Heart right ventricle (tissue), 16 donors: ENCODE measurements around the gene PLEKHA7. TPM values are rescaled to one million over a fixed set of nuclear protein-coding genes. Genes with fewer than 3 reads are reported as not detected.

Source experiments
- ATAC-seq, 8 donors: fragments of 200-7000 bp; cut with Tn5 transposase; one replicate each; pipeline ENCODE4 v1.9.1; 2020; ENCODE audit warnings: mild to moderate bottlenecking in 8 of 8, moderate library complexity in 8 of 8, moderate number of reproducible peaks in 1 of 8
- DNase-seq, 2 donors: peaks; one replicate each; pipeline ENCODE4 v3.0.0-alpha.2; 2020
- H3K27ac ChIP-seq, 10 donors: fragments of 200-600 bp; sonication (generic) in 2 of 10; one replicate each; pipeline versions ENCODE4 v1.5.0 to v1.8.0; 2020 to 2022; ENCODE audit warnings: mild to moderate bottlenecking in 3 of 10
- H3K27me3 ChIP-seq, 7 donors: fragments of 200-600 bp; one replicate each; pipeline ENCODE4 v1.8.0; 2021 to 2022; ENCODE audit warnings: mild to moderate bottlenecking in 2 of 7
- H3K36me3 ChIP-seq, 9 donors: fragments of 200-600 bp; sonication (generic) in 1 of 9; one replicate each; pipeline versions ENCODE4 v1.5.0 to v1.8.0; 2020 to 2022; ENCODE audit warnings: mild to moderate bottlenecking in 2 of 9
- H3K4me1 ChIP-seq, 9 donors: fragments of 200-600 bp; sonication (generic) in 1 of 9; one replicate each; pipeline versions ENCODE4 v1.5.0 to v1.8.0; 2020 to 2022; ENCODE audit warnings: mild to moderate bottlenecking in 4 of 9
- H3K4me3 ChIP-seq, 10 donors: fragments of 200-600 bp; sonication (generic) in 2 of 10; one replicate each; pipeline versions ENCODE4 v1.5.0 to v1.8.0; 2020 to 2022; ENCODE audit warnings: mild to moderate bottlenecking in 7 of 10, moderate library complexity in 2 of 10
- H3K9me3 ChIP-seq, 11 donors: fragments of 200-600 bp in 10 of 11; sonication (generic) in 2 of 11; one replicate each; pipeline versions ENCODE4 v1.5.0 to v1.8.0; 2013 to 2022; ENCODE audit warnings: mild to moderate bottlenecking in 2 of 11, control low read depth in 1 of 11, moderate library complexity in 1 of 11
- WGBS, 2 donors: extraction: QIAGEN DNeasy Blood & Tissue Kit; methylation state at CpG; one replicate each; pipeline ENCODE4 v1.1.7; 2013; ENCODE audit warnings: inconsistent platforms in 1 of 2; 5-methylcytosine and 5-hydroxymethylcytosine counted together
- intact Hi-C, 10 donors: fragments of 100-400 bp; cut with DNase I; formaldehyde crosslinking; loops; one replicate each; pipeline versions ENCODE4 v1.11.1 to v1.14.2; 2022
- polyA plus RNA-seq, 2 donors: library from polyadenylated mRNA; stranded (reverse); fragments of 200-250 nt; gene quantifications; one replicate each; pipeline ENCODE4 v1.2.3, GENCODE V29; 2013
- total RNA-seq, 10 donors: library from RNA; stranded (reverse); fragmentation: NEBNext Ultra II Directional in 3 of 10; extraction: Animal tissue kit (Norgen Biotek cat#: 25700) in 3 of 10; gene quantifications; one replicate each; pipeline versions ENCODE4 v1.2.1 to v1.2.4, GENCODE V29; 2021 to 2023
- TF ChIP-seq, protein P1 (sequence below), 9 donors: fragments of 200-600 bp; sonication (generic) in 2 of 9; IDR thresholded peaks; one replicate each; pipeline versions ENCODE4 v1.5.0 to v1.8.0; 2021 to 2022; ENCODE audit warnings: antibody characterized with exemption in 9 of 9, mild to moderate bottlenecking in 5 of 9, moderate library complexity in 1 of 9
- donor health status: Arrhythmogenic right ventricular cardiomyopathy.
- donor health status: ischemic (EF 13 %, LVEDD 7.1; RV severe dilation, severe dysfunction).
- donor health status: healthy with polysubstance abuse.
- donor health status: DM: no; HTN: yes; CAD: no.
- donor health status: DM: no; HTN: no; CAD: no.
- donor health status: ischemic (EF 25% LVEDD 6.9; RV normal size, moderate dysfunction).
- donor health status: ischemic (EF 25% LVEDD 5.7; RV mildly dilated, moderate dysfunction).
- donor health status: healthy.
- donor health status: DM: yes; HTN: yes; CAD: no.
- donor health status: Ischemic cardiomyopathy.
- donor health status: ischemic (EF 35%, LVEDD 5.7; RV mildly dilated, moderate dysfunction).
- donor health status: nonischemic (EF 11% LVEDD 7.7; RV severe dilation, severe dysfunction).
- donor health status: DM: yes; HTN: yes; CAD: no.
- donor health status: PGD.
- donor health status: ischemic (EF 29% LVEDD 5.4; RV normal size, mild dysfunction).
- donor health status: nonischemic (EF 23%, LVEDD 6.1; RV moderate dilation, normal function).

The PLEKHA7 gene
- total and polyA plus RNA-seq, 12 donors, result 15.3 to 46.9 (median 24.0) TPM

DNA sequence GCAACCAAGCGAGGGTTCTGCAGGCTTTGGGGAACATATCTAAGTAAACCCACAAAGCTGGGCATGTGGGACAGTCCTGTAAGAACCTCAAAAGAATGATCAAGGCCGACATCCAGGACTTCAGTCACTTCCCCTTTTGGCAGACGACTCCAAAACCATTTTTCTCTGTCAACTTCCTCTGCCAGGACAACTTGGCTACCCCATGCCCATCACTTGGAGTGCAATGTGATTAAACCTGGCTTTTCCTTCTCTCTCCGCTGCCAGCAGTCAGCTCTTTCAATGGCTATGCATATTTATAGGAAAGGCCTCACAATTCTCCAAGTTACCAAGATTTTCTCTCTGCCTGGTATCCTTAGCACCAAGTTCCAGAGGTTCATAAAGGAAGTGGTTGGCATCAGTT is 196.9 kb downstream of the PLEKHA7 start:
- TF ChIP-seq, protein P1, sequence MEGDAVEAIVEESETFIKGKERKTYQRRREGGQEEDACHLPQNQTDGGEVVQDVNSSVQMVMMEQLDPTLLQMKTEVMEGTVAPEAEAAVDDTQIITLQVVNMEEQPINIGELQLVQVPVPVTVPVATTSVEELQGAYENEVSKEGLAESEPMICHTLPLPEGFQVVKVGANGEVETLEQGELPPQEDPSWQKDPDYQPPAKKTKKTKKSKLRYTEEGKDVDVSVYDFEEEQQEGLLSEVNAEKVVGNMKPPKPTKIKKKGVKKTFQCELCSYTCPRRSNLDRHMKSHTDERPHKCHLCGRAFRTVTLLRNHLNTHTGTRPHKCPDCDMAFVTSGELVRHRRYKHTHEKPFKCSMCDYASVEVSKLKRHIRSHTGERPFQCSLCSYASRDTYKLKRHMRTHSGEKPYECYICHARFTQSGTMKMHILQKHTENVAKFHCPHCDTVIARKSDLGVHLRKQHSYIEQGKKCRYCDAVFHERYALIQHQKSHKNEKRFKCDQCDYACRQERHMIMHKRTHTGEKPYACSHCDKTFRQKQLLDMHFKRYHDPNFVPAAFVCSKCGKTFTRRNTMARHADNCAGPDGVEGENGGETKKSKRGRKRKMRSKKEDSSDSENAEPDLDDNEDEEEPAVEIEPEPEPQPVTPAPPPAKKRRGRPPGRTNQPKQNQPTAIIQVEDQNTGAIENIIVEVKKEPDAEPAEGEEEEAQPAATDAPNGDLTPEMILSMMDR (IDR thresholded peaks at IDR 0.05), result no peak
- H3K4me1 ChIP-seq, result peaks cover 0 to 82% (median 73%) of the 10 kb centered on the region in 9 donors
- ATAC-seq, result peak in 3 of 8 donors; percentile 6 to 27 (median 25)
- peaks cover 0 to 30% (median 0%) of the 10 kb centered on the region in 9 donors for H3K36me3 ChIP-seq
- peak overlapping the region in 2 of 10 donors; percentile 40 to 69 for H3K27ac ChIP-seq
- H3K4me3 ChIP-seq, result no peak overlapping the region
- intact Hi-C loops, result loop anchor here in 7 of 10 donors (1.0 to 10.0 kb wide), 5 partner anchors 57 to 247 kb away; no protein-coding TSS in a partner anchor
- H3K27me3 ChIP-seq, result no peaks in the 10 kb centered on the region
- no peaks in the 10 kb centered on the region for H3K9me3 ChIP-seq
- WGBS, 2 donors, result 50 to 57% methylated on average over 4 of the region's 4 CpGs
- no peak for DNase-seq

- Histone ChIP-seq H3K36me3 (peaks cover 0 to 30% (median 0%) of the 10 kb centered on the region in 9 donors), H3K9me3 (no peaks in the 10 kb centered on the region), H3K4me3 (no peak overlapping the region), H3K4me1 (peaks cover 0 to 85% (median 73%) of the 10 kb centered on the region in 9 donors), H3K27me3 (no peaks in the 10 kb centered on the region), H3K27ac (peak overlapping the region in 1 of 10 donors; percentile 80)
- TF ChIP-seq, protein P1 (IDR thresholded peaks at IDR 0.05), result no peak
- ATAC-seq (peak in 1 of 8 donors; percentile 15), DNase-seq (no peak)
- intact Hi-C loops, result loop anchor here in 7 of 10 donors (1.0 to 10.0 kb wide), 5 partner anchors 58 to 248 kb away; no protein-coding TSS in a partner anchor
- 92 to 93% methylated on average over 32 of the region's 32 CpGs for WGBS, 2 donors
Observed at GRCh38 chr11:16816358-16817270, 197.6 kb downstream of the PLEKHA7 start.

DNA sequence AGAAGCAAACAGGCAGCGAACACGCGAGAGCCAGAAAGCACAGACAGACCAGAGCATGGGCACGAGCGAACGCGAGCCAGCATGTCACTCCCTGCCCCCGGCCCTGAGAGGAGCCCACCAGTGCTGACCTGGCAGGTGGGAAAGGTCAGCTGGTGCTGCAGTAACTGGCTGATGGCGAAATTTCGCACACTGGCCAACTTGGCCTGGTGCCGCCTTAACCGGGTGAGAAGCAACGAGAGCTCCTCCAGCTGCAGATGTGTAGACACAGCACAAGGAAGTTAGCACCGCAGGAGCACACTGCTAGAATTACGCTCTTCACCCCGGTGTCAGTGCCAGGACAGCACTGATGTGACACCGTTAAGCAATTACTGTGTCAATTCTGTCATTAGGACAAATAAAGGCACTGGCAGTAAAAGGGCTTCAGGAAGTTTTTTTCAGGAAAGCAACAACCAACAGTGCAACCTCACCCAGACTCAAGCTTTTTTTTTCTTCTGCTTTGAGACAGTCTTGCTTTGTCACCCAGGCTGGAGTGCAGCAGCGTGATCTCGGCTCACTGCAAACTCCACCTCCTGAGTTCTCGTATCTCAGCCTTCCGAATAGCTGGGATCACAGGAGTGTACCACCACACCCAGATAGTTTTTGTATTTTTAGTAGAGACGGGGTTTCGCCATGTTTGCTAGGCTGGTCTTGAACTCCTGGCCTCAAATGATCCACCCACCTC is 199.0 kb downstream of the PLEKHA7 start:
- WGBS, 2 donors, result 53 to 55% methylated on average over 23 of the region's 23 CpGs
- H3K4me3 ChIP-seq, result no peak overlapping the region
- H3K4me1 ChIP-seq, result peaks cover 4 to 85% (median 71%) of the 10 kb centered on the region in 9 donors
- H3K27ac ChIP-seq, result peak overlapping the region in 4 of 10 donors; percentile 13 to 80 (median 44)
- DNase-seq, result peak; percentile 48 to 79
- H3K9me3 ChIP-seq, result no peaks in the 10 kb centered on the region
- no peaks in the 10 kb centered on the region for H3K27me3 ChIP-seq
- H3K36me3 ChIP-seq, result peaks cover 0 to 30% (median 0%) of the 10 kb centered on the region in 9 donors
- peak; percentile 24 to 79 (median 50) for ATAC-seq
- TF ChIP-seq, protein P1 (IDR thresholded peaks at IDR 0.05), result peak in 1 of 9 donors; percentile 16
- intact Hi-C loops, result loop anchor here in 7 of 10 donors (10.0 kb wide), 4 partner anchors 60 to 250 kb away; no protein-coding TSS in a partner anchor
